ENCODE data around the gene KCNG2. TPM values are rescaled to one million over a fixed set of nuclear protein-coding genes. Genes with fewer than 3 reads are reported as not detected.

The KCNG2 gene
- polyA plus RNA-seq, 3 donors from 2014 or later, result not detected

DNA sequence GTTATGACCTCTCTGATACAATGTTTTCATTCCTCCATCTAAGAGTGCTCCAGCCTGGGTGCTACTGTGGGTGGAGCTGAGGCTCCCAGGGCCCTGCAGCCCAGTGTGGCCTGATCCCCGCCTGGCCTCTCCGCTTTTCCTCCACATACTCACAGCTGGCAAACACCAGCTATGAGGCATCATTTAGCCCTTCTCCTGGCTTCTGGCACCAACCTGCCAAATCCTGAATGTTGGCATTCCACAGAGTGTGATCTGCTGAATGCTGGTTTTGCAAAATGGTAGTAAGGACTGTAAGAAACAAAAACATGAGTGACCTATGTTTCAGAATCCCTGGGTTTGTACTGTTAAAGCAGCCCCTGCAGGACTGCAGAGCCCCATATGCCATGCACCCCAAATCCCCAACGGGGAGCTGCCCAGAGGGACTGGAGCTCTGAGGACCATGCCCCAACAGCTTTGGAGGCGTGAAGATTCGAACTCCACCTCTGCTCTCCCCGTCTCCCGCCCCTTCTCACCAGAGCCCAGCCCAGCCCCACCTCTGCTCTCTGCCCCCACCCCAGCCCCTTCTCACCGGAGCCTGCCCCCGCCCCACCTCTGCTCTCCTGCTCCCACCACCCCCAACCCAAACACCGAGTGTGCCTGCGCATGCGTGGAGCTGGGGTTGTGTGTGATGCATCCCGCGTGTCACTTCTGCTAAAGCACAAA is 149.5 kb downstream of the KCNG2 start:
- H3K27ac Mint-ChIP-seq, result no peak overlapping the region
- no peaks in the 10 kb centered on the region for H3K9me3 Mint-ChIP-seq
- H3K36me3 Mint-ChIP-seq, result peaks cover 0 to 3% (median 0%) of the 10 kb centered on the region in 3 donors
- peaks cover 0 to 3% (median 3%) of the 10 kb centered on the region in 3 donors for H3K27me3 Mint-ChIP-seq (ENCODE audit: low read depth in 3 of 3)
- no peak overlapping the region for H3K4me3 Mint-ChIP-seq
- no peak for DNase-seq
- H3K4me1 Mint-ChIP-seq, result peaks cover 32 to 34% of the 10 kb centered on the region in 2 donors

DNA sequence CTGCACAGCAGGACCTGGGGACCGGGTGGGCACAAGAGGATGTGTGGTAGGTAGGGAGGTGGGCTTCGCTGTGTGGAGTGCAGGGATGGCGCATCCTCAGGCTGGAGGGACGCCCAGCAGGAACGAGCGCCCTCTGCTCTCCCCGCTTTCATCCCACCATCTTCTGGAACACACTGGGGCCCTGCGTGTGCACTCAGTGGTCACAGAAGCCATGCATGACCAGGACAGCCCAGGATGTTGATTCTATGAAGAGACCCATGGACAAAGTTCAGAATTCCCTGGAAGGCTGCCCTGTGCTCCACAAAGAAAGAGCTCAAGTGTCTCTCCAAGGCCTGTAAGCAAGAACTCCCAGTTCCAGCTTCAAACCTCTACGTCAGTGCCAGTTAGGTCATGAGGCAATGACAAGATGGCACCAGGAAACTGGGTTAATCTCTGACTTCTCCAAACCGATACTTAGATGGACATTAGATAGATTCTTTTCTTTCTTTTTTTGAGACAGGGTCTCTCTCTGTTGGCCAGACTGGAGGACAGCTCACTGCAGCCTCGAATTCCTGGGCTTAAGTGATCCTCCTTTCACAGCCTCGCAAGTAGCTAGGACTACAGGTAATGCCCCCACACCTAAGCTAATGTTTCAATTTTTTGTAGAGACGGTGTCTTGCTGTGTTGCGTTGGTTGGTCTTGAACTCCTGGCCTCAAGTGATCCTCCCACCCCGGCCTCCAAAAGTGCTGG is 150.3 kb downstream of the KCNG2 start:
- DNase-seq, result no peak
- Mint-ChIP-seq H3K36me3 (peaks cover 0 to 3% (median 0%) of the 10 kb centered on the region in 3 donors), H3K27me3 (ENCODE audit: low read depth in 3 of 3) (peaks cover 0 to 4% (median 3%) of the 10 kb centered on the region in 3 donors), H3K9me3 (no peaks in the 10 kb centered on the region), H3K4me1 (peaks cover 32 to 34% of the 10 kb centered on the region in 2 donors), H3K27ac (no peak overlapping the region), H3K4me3 (peak overlapping the region in 1 of 5 donors; percentile 87)

DNA sequence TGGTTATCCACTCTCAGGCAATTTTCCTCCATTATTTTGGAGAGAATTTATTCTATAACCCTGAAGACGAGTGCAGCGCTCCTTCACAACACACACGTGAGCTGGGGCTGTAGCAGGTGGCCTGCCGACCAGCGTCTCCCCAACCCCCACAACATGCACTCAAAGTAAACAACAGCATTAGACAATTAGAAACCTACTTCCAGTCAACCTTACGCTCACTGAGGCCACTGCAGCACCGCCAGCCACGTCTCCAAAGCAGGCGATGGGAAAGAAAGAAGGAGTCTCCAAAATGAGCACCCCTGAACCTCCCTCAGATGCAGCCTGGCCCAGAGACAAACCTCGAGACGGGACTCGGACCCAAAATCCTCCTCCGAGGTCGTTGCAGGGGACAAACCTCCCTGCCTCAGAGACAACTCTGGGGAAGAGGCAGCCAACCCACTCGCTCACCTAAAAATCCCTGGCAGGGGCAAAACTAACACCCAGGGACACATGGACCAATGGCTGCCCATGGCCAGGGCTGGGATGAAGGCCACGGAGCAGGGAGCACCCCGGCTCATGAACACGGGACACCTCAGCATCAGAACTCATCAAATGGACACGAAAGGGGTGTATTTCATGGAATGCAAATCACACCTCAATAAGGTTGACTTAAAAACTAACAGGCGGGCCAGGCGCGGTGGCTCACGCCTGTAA is 151.1 kb downstream of the KCNG2 start:
- peaks cover 0 to 3% (median 0%) of the 10 kb centered on the region in 3 donors for H3K36me3 Mint-ChIP-seq
- H3K27me3 Mint-ChIP-seq (ENCODE audit: low read depth in 3 of 3), result peaks cover 0 to 4% (median 4%) of the 10 kb centered on the region in 3 donors
- no peak for DNase-seq
- peak overlapping the region in 2 of 6 donors; percentile 19 to 71 for H3K27ac Mint-ChIP-seq
- H3K4me1 Mint-ChIP-seq, result peaks cover 32 to 34% of the 10 kb centered on the region in 2 donors
- peak overlapping the region in 4 of 5 donors; percentile 79 to 87 (median 84) for H3K4me3 Mint-ChIP-seq
- no peaks in the 10 kb centered on the region for H3K9me3 Mint-ChIP-seq

Other genes with a start within 250 kb of the KCNG2 start
- gene CTDP1, start 118.1 kb upstream of the KCNG2 start, polyA plus RNA-seq, result 10 to 100 TPM in 1 of 3 donors, 1 to 10 TPM in 2; 6.6 to 20.3 (median 9.3) TPM
- gene SLC66A2, start 153.7 kb downstream of the KCNG2 start, polyA plus RNA-seq, result 10 to 100 TPM in 2 of 3 donors, 1 to 10 TPM in 1; 9.0 to 16.5 (median 11.8) TPM
- gene HSBP1L1, start 166.7 kb downstream of the KCNG2 start, polyA plus RNA-seq, result 10 to 100 TPM in 1 of 3 donors, 1 to 10 TPM in 2; 4.2 to 11.8 (median 9.8) TPM
- gene TXNL4A, start 190.6 kb downstream of the KCNG2 start, polyA plus RNA-seq, result 100 to 1,000 TPM; 209 to 330 (median 248) TPM
- gene RBFA, start 236.5 kb downstream of the KCNG2 start, polyA plus RNA-seq, result 10 to 100 TPM in 1 of 3 donors, 1 to 10 TPM in 2; 7.2 to 10.3 (median 7.6) TPM